Gastrocnemius medialis (tissue), 4 donors: ENCODE data around the gene FOXP2.
"Not testable (repeated sequence)": the region's sequence is repeated elsewhere in the genome, so short reads cannot be mapped to it uniquely, and the experiment has no call there.

Experiments
- POLR2A ChIP-seq, 2 donors: fragments of 450-650 bp; IDR thresholded peaks; one replicate each; pipeline ENCODE4 v1.6.1; 2017; ENCODE audit warnings: antibody characterized with exemption in 2 of 2, mild to moderate bottlenecking in 2 of 2, moderate library complexity in 2 of 2
- TF ChIP-seq, protein P1 (sequence below), 5 experiments: fragments of 450-650 bp in 3 of 5; fragments of 200-600 bp in 2 of 5; sonication (generic) in 2 of 5; IDR thresholded peaks in 4 of 5; conservative IDR thresholded peaks in 1 of 5; 1 replicate in 4 of 5; 2 replicates in 1 of 5; pipeline ENCODE4 v1.5.1; 2016 to 2019; ENCODE audit warnings: antibody characterized with exemption in 5 of 5, mild to moderate bottlenecking in 3 of 5, moderate library complexity in 3 of 5

DNA sequence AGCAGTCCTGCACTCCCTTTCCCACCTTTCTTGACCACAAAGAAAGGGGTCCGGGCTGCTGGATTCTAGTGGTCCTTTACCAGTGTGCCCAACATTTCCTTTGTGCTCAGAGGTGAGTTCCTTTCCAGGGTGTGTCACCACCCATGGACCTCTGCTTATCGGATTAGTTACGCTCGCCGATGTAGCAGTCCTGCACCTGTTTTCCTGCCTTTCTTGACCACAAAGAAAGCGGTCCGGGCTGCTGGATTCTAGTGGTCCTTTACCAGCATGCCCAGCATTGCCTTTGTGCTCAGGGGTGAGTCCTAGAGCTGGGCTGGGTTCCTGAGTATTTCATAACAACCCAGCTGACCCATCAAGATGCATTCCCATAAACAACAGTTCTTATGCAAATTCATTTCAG, 30.7 kb upstream of the FOXP2 start:
- TF ChIP-seq, protein P1, sequence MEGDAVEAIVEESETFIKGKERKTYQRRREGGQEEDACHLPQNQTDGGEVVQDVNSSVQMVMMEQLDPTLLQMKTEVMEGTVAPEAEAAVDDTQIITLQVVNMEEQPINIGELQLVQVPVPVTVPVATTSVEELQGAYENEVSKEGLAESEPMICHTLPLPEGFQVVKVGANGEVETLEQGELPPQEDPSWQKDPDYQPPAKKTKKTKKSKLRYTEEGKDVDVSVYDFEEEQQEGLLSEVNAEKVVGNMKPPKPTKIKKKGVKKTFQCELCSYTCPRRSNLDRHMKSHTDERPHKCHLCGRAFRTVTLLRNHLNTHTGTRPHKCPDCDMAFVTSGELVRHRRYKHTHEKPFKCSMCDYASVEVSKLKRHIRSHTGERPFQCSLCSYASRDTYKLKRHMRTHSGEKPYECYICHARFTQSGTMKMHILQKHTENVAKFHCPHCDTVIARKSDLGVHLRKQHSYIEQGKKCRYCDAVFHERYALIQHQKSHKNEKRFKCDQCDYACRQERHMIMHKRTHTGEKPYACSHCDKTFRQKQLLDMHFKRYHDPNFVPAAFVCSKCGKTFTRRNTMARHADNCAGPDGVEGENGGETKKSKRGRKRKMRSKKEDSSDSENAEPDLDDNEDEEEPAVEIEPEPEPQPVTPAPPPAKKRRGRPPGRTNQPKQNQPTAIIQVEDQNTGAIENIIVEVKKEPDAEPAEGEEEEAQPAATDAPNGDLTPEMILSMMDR (IDR thresholded peaks at IDR 0.05 in 4 of 5, conservative IDR thresholded peaks at IDR 0.05 in 1 of 5), result not testable (repeated sequence)
- not testable (repeated sequence) for TF ChIP-seq POLR2A (IDR thresholded peaks at IDR 0.05)
